ENCODE results near the gene FBXO42. TPM values are rescaled to one million over a fixed set of nuclear protein-coding genes. Genes with fewer than 3 reads are reported as not detected.

The FBXO42 gene
- total and polyA plus RNA-seq, 9 of the 15 experiments (the other 6 are each of a cell fraction or from before 2014, with no cell fraction given): 7.2 to 24.8 (median 17.4) TPM

DNA sequence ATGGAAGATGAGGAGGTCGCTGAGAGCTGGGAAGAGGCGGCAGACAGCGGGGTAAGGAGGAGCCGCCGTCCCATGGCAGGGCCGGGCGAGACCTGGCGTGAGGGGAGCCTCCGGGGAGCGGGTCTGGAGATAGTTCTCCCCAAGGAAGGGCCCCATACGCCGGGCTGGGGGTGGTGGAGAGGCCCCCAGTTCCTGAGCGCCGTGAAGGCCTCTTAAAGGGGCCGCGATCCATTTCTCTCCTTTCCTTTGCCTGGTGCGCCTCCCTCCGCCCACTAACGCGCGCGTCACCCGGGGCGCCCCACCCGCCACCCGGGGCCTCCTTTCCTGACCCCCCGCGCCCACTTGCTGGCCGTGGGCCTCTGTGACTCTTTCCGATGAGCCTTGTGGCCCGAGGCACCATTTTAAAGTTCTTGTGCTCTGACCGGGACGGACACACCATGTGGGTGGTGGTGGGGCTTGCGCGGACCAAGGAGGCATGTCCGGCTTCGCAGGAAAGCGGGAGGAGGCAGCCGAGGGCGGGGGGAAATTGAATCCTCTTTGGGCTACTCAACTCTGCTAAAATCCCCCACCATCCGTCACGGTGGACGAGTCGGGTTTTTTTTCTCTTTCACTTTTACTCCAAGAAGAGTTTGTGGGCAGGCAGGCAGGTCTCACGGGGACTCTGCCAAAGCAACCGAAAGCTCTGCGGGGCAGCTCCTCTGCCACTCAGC is 15.1 kb upstream of the FBXO42 start (continued):
- TF ChIP-seq POLR2AphosphoS5 (IDR thresholded peaks at IDR 0.05; ENCODE audit: control insufficient read depth, insufficient read depth, low read depth, low read length) (peak; percentile 85), ZNF24 (IDR thresholded peaks at IDR 0.05) (no peak), ARID3A (IDR thresholded peaks at IDR 0.05; ENCODE audit: borderline replicate concordance, low read depth, low read length) (no peak), TAF9B (IDR thresholded peaks at IDR 0.05; ENCODE audit: partially characterized antibody) (no peak), OTX1 (CRISPR knock-in tag; IDR thresholded peaks at IDR 0.05) (peak; percentile 43; the same call in 1 of the 2 replicates), ILK (tag; IDR thresholded peaks at IDR 0.05; ENCODE audit: borderline replicate concordance, low read depth) (no peak), MLLT1 (IDR thresholded peaks at IDR 0.05) (0 out of 4 replicates have a peak, but pooled peaks of 1 of the 2 experiments have one; percentile 53), XRCC5 (IDR thresholded peaks at IDR 0.05; ENCODE audit: low read depth, low read length) (peak; percentile 56), PHF8 (IDR thresholded peaks at IDR 0.05; ENCODE audit: borderline replicate concordance, low read length) (peak; percentile 95), ZEB2 (IDR thresholded peaks at IDR 0.05) (no peak), ZNF384 (IDR thresholded peaks at IDR 0.05; ENCODE audit: low read depth, low read length) (0 out of 2 replicates have a peak, but pooled peaks have one; percentile 5), HMG20A (CRISPR knock-in tag; conservative IDR thresholded peaks at IDR 0.05) (no peak), HSF4 (CRISPR knock-in tag; IDR thresholded peaks at IDR 0.05; ENCODE audit: borderline replicate concordance) (0 out of 2 replicates have a peak, but pooled peaks have one; percentile 27)
- TF ChIP-seq, protein P1, sequence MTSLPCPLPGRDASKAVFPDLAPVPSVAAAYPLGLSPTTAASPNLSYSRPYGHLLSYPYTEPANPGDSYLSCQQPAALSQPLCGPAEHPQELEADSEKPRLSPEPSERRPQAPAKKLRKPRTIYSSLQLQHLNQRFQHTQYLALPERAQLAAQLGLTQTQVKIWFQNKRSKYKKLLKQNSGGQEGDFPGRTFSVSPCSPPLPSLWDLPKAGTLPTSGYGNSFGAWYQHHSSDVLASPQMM (CRISPR knock-in tag; IDR thresholded peaks at IDR 0.05): no peak
- TF ChIP-seq, protein P2, sequence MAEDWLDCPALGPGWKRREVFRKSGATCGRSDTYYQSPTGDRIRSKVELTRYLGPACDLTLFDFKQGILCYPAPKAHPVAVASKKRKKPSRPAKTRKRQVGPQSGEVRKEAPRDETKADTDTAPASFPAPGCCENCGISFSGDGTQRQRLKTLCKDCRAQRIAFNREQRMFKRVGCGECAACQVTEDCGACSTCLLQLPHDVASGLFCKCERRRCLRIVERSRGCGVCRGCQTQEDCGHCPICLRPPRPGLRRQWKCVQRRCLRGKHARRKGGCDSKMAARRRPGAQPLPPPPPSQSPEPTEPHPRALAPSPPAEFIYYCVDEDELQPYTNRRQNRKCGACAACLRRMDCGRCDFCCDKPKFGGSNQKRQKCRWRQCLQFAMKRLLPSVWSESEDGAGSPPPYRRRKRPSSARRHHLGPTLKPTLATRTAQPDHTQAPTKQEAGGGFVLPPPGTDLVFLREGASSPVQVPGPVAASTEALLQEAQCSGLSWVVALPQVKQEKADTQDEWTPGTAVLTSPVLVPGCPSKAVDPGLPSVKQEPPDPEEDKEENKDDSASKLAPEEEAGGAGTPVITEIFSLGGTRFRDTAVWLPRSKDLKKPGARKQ (CRISPR knock-in tag; IDR thresholded peaks at IDR 0.05): no peak
- TF ChIP-seq, protein P3, sequence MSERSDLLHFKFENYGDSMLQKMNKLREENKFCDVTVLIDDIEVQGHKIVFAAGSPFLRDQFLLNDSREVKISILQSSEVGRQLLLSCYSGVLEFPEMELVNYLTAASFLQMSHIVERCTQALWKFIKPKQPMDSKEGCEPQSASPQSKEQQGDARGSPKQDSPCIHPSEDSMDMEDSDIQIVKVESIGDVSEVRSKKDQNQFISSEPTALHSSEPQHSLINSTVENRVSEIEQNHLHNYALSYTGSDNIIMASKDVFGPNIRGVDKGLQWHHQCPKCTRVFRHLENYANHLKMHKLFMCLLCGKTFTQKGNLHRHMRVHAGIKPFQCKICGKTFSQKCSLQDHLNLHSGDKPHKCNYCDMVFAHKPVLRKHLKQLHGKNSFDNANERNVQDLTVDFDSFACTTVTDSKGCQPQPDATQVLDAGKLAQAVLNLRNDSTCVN (CRISPR knock-in tag; IDR thresholded peaks at IDR 0.05): 0 out of 2 replicates have a peak, but pooled peaks have one; percentile 15

Data from K562 (cell line).